RWPE1 (cell line): Measurements from ENCODE around the gene ZNF20.

ENCODE experiments used
- CTCF ChIA-PET: fragments of 350-600 bp; sonication (Branson Sonifier 250); formaldehyde crosslinking; extraction: SDS; loops from one replicate; lab custom pipeline; 2021; lab: Yijun Ruan, JAX
- POLR2A ChIA-PET: fragments of 400-600 bp; formaldehyde crosslinking; extraction: SDS; loops from one replicate; lab custom pipeline; 2020; ENCODE audit warnings: antibody characterized with exemption; ENCODE audit not compliant: low non-redundant PET; lab: Yijun Ruan, JAX
- DNase-seq: peaks from one replicate; pipeline ENCODE4 v3.0.0; 2012; ENCODE audit warnings: low spot score
- H3K27ac ChIP-seq: fragments of 450-650 bp; 2 replicates; pipeline ENCODE4 v1.5.1; 2017
- CTCF ChIP-seq: fragments of 450-650 bp; conservative IDR thresholded peaks from 2 replicates; pipeline ENCODE4 v1.5.1; 2017; ENCODE audit warnings: low read depth, mild to moderate bottlenecking

The ZNF20 gene

GRCh38 chr19:12139885-12140544 lies at the start of gene ZNF20:
Gene ZNF20 (minus strand): TSS chr19:12140350. CDS start chr19:12140182, 168 bp downstream.
- ChIA-PET CTCF (interaction anchor here (0.6 to 3.0 kb wide), 7 partner anchors 80 to 427 kb away, joined by 3 to 22 read pairs (median 3); no protein-coding TSS in a partner anchor), POLR2A (no interaction called here)
- TF ChIP-seq CTCF = no peak
- H3K27ac ChIP-seq = peak within 1 kb of the TSS; percentile 86
- DNase-seq = peak; percentile 98

GRCh38 chr19:12187625-12188024 lies 47.5 kb upstream of the ZNF20 start:
- POLR2A ChIA-PET = no interaction called here
- no peak for DNase-seq
- CTCF ChIA-PET = no interaction called here
- no peak for TF ChIP-seq CTCF
- H3K27ac ChIP-seq = no peak overlapping the region

- TF ChIP-seq CTCF = no peak
- POLR2A ChIA-PET = no interaction called here
- no peak overlapping the region for H3K27ac ChIP-seq
- no peak for DNase-seq
- CTCF ChIA-PET = no interaction called here
Observed at GRCh38 chr19:12180377-12180776, 40.2 kb upstream of the ZNF20 start.

GRCh38 chr19:12166626-12167025 lies 26.5 kb upstream of the ZNF20 start:
- DNase-seq = no peak
- ChIA-PET POLR2A (no interaction called here), CTCF (no interaction called here)
- TF ChIP-seq CTCF = no peak
- no peak overlapping the region for H3K27ac ChIP-seq

GRCh38 chr19:12163826-12164225 lies 23.7 kb upstream of the ZNF20 start:
- DNase-seq = peak; percentile 10
- CTCF ChIA-PET = interaction anchor here (0.5 to 0.6 kb wide), 2 partner anchors 176 to 402 kb away, joined by 3 to 4 read pairs; no protein-coding TSS in a partner anchor
- POLR2A ChIA-PET = no interaction called here
- peak overlapping the region; percentile 96 for H3K27ac ChIP-seq
- no peak for TF ChIP-seq CTCF

- CTCF ChIA-PET = no interaction called here
- DNase-seq = peak; percentile 98
- POLR2A ChIA-PET = interaction anchor here (0.5 to 0.6 kb wide), 3 partner anchors 92 to 523 kb away, joined by 4 to 6 read pairs (median 4); no protein-coding TSS in a partner anchor
- H3K27ac ChIP-seq = peak within 1 kb of the TSS; percentile 96
- TF ChIP-seq CTCF = no peak
Observed at GRCh38 chr19:12162882-12163806, 23.0 kb upstream of the ZNF20 start, which contains the start of gene ZNF136. Gene ZNF136 (plus strand): TSS chr19:12163096. CDS start chr19:12163204, 108 bp downstream.
